ENCODE measurements around the gene ADH5. TPM values are rescaled to one million over a fixed set of nuclear protein-coding genes. Genes with fewer than 3 reads are reported as not detected.
A peak's percentile ranks its signal among the peaks of the same experiment; 100 is the strongest.

The ADH5 gene
- total RNA-seq, 1 experiment from 2014 or later, result 223 TPM

- ChIA-PET CTCF (no interaction called here), POLR2A (ENCODE audit: low non-redundant PET) (interaction anchor here (0.7 kb wide), 1 partner anchor 13 kb away, joined by 4 read pairs; no protein-coding TSS in a partner anchor)
- Histone ChIP-seq H3K4me3 (ENCODE audit: low read depth, low read length, poor library complexity, severe bottlenecking) (no peak overlapping the region), H3K4me1 (ENCODE audit: insufficient read depth, low read length, poor library complexity, severe bottlenecking) (no peaks in the 10 kb centered on the region), H3K9me3 (ENCODE audit: low read depth, low read length, poor library complexity, severe bottlenecking) (no peaks in the 10 kb centered on the region), H3K27me3 (replicated peaks; ENCODE audit: insufficient read depth, low read depth, low read length, poor library complexity) (no peaks in the 10 kb centered on the region), H3K36me3 (ENCODE audit: insufficient read depth, low read length, poor library complexity, severe bottlenecking) (no peaks in the 10 kb centered on the region), H3K27ac (ENCODE audit: low read depth, low read length, poor library complexity, severe bottlenecking) (no peak overlapping the region)
- BruUV-seq (replicated peaks), result no TSS peak
- intact Hi-C loops (cut with micrococcal nuclease; ENCODE audit: unreplicated experiment), result no loop called here
- TF ChIP-seq CTCF (conservative IDR thresholded peaks at IDR 0.05; ENCODE audit: low read depth, low read length) (no peak), EZH2 (IDR thresholded peaks at IDR 0.05; ENCODE audit: borderline replicate concordance, low read depth, low read length, poor library complexity, severe bottlenecking) (no peak)
- no peak for DNase-seq (ENCODE audit: low spot score)
Observed at GRCh38 chr4:99091216-99091575, 2.6 kb upstream of the ADH5 start.

DNA sequence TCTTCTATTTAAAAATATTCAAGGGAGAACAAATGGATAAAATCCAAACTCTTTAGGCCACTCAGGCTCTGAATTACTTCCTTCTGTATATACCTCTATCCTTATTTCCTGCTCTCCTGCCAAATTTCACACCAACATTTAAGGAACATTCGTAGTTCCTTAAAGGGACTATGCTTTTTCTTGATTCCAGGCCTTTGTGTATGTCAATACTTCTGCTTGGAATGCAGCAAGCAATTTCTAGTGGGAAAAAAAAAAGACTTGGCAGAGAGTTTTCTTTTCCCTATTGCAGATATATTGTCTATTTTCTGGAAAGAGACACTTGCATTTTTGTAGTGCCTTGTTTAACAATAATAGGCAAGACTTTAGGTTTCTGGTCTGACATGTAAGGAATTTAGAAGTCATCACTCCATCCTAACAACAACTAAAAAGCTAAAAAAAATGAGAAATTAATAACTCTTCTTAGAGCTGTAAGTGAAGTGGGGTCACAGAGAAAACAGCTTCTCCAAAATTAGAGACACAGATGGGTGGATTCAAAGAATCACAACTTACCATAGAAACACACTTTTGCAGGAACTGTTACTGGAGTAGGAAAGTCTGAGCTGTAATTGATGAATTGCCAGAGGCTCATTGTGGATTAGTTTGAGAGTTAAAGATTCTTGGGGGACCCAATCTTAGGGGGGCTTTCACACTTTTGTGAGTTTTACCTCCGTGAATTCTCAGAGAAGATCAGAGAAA lies 2.1 kb upstream of the ADH5 start:
- Histone ChIP-seq H3K27ac (ENCODE audit: low read depth, low read length, poor library complexity, severe bottlenecking) (no peak overlapping the region), H3K27me3 (replicated peaks; ENCODE audit: insufficient read depth, low read depth, low read length, poor library complexity) (no peaks in the 10 kb centered on the region), H3K36me3 (ENCODE audit: insufficient read depth, low read length, poor library complexity, severe bottlenecking) (peaks cover under 1% of the 10 kb centered on the region), H3K9me3 (ENCODE audit: low read depth, low read length, poor library complexity, severe bottlenecking) (no peaks in the 10 kb centered on the region), H3K4me3 (ENCODE audit: low read depth, low read length, poor library complexity, severe bottlenecking) (no peak overlapping the region), H3K4me1 (ENCODE audit: insufficient read depth, low read length, poor library complexity, severe bottlenecking) (no peaks in the 10 kb centered on the region)
- TF ChIP-seq CTCF (conservative IDR thresholded peaks at IDR 0.05; ENCODE audit: low read depth, low read length), result no peak
- TF ChIP-seq EZH2 (IDR thresholded peaks at IDR 0.05; ENCODE audit: borderline replicate concordance, low read depth, low read length, poor library complexity, severe bottlenecking), result no peak
- BruUV-seq (replicated peaks), result no TSS peak
- intact Hi-C loops (cut with micrococcal nuclease; ENCODE audit: unreplicated experiment), result no loop called here
- no peak for DNase-seq (ENCODE audit: low spot score)
- CTCF ChIA-PET, result no interaction called here
- POLR2A ChIA-PET (ENCODE audit: low non-redundant PET), result interaction anchor here (0.7 kb wide), 1 partner anchor 14 kb away, joined by 4 read pairs; no protein-coding TSS in a partner anchor

GRCh38 chr4:99088023-99088449 lies 552 bp downstream of the ADH5 start:
- peaks cover 24% of the 10 kb centered on the region for H3K36me3 ChIP-seq (ENCODE audit: insufficient read depth, low read length, poor library complexity, severe bottlenecking)
- TSS peak; percentile 64 for BruUV-seq (replicated peaks)
- peak overlapping the region; percentile 61 for H3K4me3 ChIP-seq (ENCODE audit: low read depth, low read length, poor library complexity, severe bottlenecking)
- H3K27me3 ChIP-seq (replicated peaks; ENCODE audit: insufficient read depth, low read depth, low read length, poor library complexity), result no peaks in the 10 kb centered on the region
- ChIA-PET CTCF (interaction anchor here (0.7 to 1.0 kb wide), 2 partner anchors 93 to 150 kb away, joined by 3 read pairs; partner anchors contain the start of gene METAP1), POLR2A (ENCODE audit: low non-redundant PET) (no interaction called here)
- intact Hi-C loops (cut with micrococcal nuclease; ENCODE audit: unreplicated experiment), result no loop called here
- no peaks in the 10 kb centered on the region for H3K9me3 ChIP-seq (ENCODE audit: low read depth, low read length, poor library complexity, severe bottlenecking)
- DNase-seq (ENCODE audit: low spot score), result peak; percentile 61
- no peaks in the 10 kb centered on the region for H3K4me1 ChIP-seq (ENCODE audit: insufficient read depth, low read length, poor library complexity, severe bottlenecking)
- H3K27ac ChIP-seq (ENCODE audit: low read depth, low read length, poor library complexity, severe bottlenecking), result peak overlapping the region; percentile 88
- no peak for TF ChIP-seq EZH2 (IDR thresholded peaks at IDR 0.05; ENCODE audit: borderline replicate concordance, low read depth, low read length, poor library complexity, severe bottlenecking)
- no peak for TF ChIP-seq CTCF (conservative IDR thresholded peaks at IDR 0.05; ENCODE audit: low read depth, low read length)
